AG09309 (cell line): ENCODE measurements around the gene MACF1.

Experiments used
- DNase-seq: peaks from one replicate; pipeline ENCODE4 v3.0.0-alpha.2; 2010; ENCODE audit warnings: low read depth
- H3K4me3 ChIP-seq: 2 replicates; pipeline ENCODE4 v1.5.1; 2011; ENCODE audit warnings: mild to moderate bottlenecking, low read depth, low read length, moderate library complexity; ENCODE audit not compliant: control insufficient read depth
- TF ChIP-seq, protein P1 (sequence below): IDR thresholded peaks from 2 replicates; pipeline ENCODE4 v1.5.1; 2011; ENCODE audit warnings: mild to moderate bottlenecking, low read depth, low read length, inconsistent platforms; ENCODE audit not compliant: insufficient read depth, control insufficient read depth; ENCODE audit errors: missing control alignments

MACF1 gene

DNA sequence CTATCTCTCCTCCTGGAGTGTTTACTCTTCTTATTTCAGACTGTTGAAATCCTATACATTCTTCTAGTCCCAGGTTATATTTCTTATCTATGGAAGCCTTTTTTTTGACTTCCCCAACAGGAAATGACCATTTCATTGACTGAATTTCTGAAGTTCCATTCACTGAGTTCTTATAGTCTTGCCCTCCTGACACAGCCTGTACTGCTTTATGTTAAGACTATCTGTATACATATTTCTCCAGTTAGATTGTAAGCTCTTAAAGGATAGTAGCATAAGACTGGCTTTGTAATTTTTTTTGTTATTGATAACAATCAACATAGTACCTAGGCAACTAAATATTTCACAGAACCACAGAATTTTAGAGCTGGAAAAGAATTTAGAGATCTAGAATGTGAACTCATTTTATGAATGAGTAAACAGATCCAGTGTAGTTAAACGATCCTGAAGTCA lies 14.9 kb upstream of the MACF1 start:
- no peak for DNase-seq
- TF ChIP-seq, protein P1, sequence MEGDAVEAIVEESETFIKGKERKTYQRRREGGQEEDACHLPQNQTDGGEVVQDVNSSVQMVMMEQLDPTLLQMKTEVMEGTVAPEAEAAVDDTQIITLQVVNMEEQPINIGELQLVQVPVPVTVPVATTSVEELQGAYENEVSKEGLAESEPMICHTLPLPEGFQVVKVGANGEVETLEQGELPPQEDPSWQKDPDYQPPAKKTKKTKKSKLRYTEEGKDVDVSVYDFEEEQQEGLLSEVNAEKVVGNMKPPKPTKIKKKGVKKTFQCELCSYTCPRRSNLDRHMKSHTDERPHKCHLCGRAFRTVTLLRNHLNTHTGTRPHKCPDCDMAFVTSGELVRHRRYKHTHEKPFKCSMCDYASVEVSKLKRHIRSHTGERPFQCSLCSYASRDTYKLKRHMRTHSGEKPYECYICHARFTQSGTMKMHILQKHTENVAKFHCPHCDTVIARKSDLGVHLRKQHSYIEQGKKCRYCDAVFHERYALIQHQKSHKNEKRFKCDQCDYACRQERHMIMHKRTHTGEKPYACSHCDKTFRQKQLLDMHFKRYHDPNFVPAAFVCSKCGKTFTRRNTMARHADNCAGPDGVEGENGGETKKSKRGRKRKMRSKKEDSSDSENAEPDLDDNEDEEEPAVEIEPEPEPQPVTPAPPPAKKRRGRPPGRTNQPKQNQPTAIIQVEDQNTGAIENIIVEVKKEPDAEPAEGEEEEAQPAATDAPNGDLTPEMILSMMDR, result no peak

GRCh38 chr1:39190096-39190495 lies 14.4 kb upstream of the MACF1 start:
- H3K4me3 ChIP-seq, result no peak overlapping the region
- DNase-seq, result no peak
- TF ChIP-seq, protein P1, result no peak

More for the DNA sequence above, 14.9 kb upstream of the MACF1 start:
- H3K4me3 ChIP-seq, result no peak overlapping the region

GRCh38 chr1:39194398-39195051 lies 10.0 kb upstream of the MACF1 start:
- TF ChIP-seq, protein P1, result no peak
- no peak for DNase-seq
- no peak overlapping the region for H3K4me3 ChIP-seq

DNA sequence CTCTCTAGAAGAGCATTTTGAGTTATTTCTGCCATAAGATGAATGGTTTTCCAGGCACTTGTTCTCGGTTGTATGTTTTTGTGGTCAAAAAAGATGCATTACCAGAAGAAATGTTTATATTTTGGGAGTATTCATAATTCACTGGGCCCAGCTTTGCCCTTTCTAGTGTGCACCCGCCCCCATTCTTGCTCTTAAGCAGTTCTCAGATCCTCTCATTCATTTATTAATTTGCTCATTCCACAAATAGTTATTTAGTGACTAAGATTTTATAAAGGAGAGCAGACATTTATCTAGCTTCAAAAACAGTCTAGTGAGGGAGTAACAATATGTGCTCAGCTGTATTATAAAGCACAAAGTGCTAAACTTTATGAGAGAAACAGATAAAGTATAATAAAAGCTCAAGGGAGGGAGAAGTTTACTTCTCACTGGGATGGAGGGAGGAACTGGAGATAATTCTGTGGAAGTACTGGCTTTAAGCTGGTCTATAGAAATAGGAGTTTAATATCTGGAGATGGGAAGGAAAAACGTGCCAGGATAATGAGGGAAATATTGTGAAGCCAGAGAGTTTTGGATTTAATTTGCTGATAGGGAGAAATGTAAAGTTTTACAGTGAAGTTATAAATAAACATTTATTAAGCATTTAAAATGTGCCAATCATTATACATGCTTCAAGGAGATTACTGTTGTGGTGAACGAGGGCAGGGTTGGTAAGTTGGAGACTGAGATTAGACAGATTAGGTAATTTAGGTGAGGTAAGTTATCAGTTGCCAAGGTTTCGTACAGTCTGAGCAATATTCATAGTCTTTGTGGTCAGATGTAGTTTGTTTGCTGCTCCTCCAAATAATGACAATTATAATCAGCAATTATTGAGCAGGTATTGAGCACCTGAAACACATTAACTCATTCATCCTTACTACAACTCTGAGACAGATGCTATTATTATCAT lies 9.1 kb upstream of the MACF1 start:
- H3K4me3 ChIP-seq, result no peak overlapping the region
- TF ChIP-seq, protein P1, result no peak
- no peak for DNase-seq

- no peak for DNase-seq
- no peak overlapping the region for H3K4me3 ChIP-seq
- TF ChIP-seq, protein P1, result no peak
Measured at GRCh38 chr1:39196244-39197215, 8.0 kb upstream of the MACF1 start.

DNA sequence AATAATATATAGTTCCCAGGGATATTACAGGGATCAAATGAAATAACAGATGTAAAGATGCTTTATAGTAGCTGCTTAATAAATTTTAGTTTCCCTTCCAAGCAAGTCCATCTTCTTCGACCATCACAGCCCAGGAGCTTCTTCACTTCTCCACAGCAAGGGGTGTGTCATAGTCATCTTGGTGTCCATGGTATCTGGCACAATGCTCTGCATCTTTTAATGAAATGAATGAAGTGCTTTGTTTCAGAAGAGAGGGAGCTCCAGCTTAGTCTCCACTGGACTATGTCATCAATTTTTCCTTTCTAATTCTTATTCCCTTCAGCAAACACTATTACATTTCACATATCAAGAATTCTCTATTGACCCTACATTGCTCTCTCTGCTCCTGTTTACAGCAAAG lies 4.9 kb upstream of the MACF1 start:
- no peak overlapping the region for H3K4me3 ChIP-seq
- TF ChIP-seq, protein P1, result no peak
- DNase-seq, result no peak
